Keratinocyte (primary cell): Measurements from ENCODE around the gene SMARCAL1. TPM values are rescaled to one million over a fixed set of nuclear protein-coding genes. Genes with fewer than 3 reads are reported as not detected.

Experiments
- DNase-seq: peaks from one replicate; pipeline ENCODE4 v3.0.0-alpha.2; 2011; ENCODE audit warnings: low read depth, missing footprints, low spot score
- FAIRE-seq: peaks from 2 replicates; lab custom pipeline; 2011; peaks lifted over from hg19 to GRCh38; lab: Jason Lieb, UNC
- H2AFZ ChIP-seq: 2 replicates; pipeline ENCODE4 v1.6.0; 2012; ENCODE audit warnings: low read length, control low read depth, inconsistent platforms; ENCODE audit not compliant: control insufficient read depth
- H3K27ac ChIP-seq: 2 replicates; pipeline ENCODE4 v1.5.1; 2011; ENCODE audit warnings: low read length; ENCODE audit not compliant: control insufficient read depth, insufficient read depth
- H3K27me3 ChIP-seq: 3 replicates; pipeline ENCODE4 v1.6.0; 2011; ENCODE audit warnings: low read length; ENCODE audit not compliant: control insufficient read depth, insufficient read depth; ENCODE audit errors: extremely low read depth
- H3K36me3 ChIP-seq, 2 experiments: 2 replicates in 1 of 2; 3 replicates in 1 of 2; pipeline ENCODE4 v1.5.1; 2011; ENCODE audit warnings: low read length in 2 of 2, mild to moderate bottlenecking in 1 of 2; ENCODE audit not compliant: control insufficient read depth in 2 of 2, insufficient read depth in 2 of 2; ENCODE audit errors: extremely low read depth in 1 of 2
- H3K4me1 ChIP-seq: 3 replicates; pipeline ENCODE4 v1.5.1; 2011; ENCODE audit warnings: low read length; ENCODE audit not compliant: control insufficient read depth, insufficient read depth; ENCODE audit errors: extremely low read depth
- H3K4me2 ChIP-seq: 3 replicates; pipeline ENCODE4 v1.6.0; 2011; ENCODE audit warnings: low read depth, low read length; ENCODE audit not compliant: control insufficient read depth, insufficient read depth; ENCODE audit errors: extremely low read depth
- H3K4me3 ChIP-seq, 3 experiments: fragments of 200-600 bp in 1 of 3; sonication (generic) in 1 of 3; 2 replicates in 2 of 3; 3 replicates in 1 of 3; pipeline ENCODE4 v1.5.1; 2011 to 2016; ENCODE audit warnings: low read length in 3 of 3, mild to moderate bottlenecking in 3 of 3, control low read depth in 2 of 3, inconsistent platforms in 1 of 3, low read depth in 1 of 3, mixed read lengths in 1 of 3, mixed run types in 1 of 3, moderate library complexity in 1 of 3; ENCODE audit not compliant: control insufficient read depth in 2 of 3, insufficient read depth in 2 of 3; ENCODE audit errors: extremely low read depth in 1 of 3
- H3K79me2 ChIP-seq: 2 replicates; pipeline ENCODE4 v1.6.0; 2012; ENCODE audit warnings: low read length; ENCODE audit not compliant: control insufficient read depth, insufficient read depth
- H3K9ac ChIP-seq: 3 replicates; pipeline ENCODE4 v1.6.0; 2011; ENCODE audit warnings: low read length; ENCODE audit not compliant: control insufficient read depth, insufficient read depth; ENCODE audit errors: extremely low read depth
- H3K9me1 ChIP-seq: 3 replicates; pipeline ENCODE4 v1.6.0; 2011; ENCODE audit warnings: low read length; ENCODE audit not compliant: control insufficient read depth, insufficient read depth; ENCODE audit errors: extremely low read depth
- H3K9me3 ChIP-seq: 2 replicates; pipeline ENCODE4 v1.5.1; 2012; ENCODE audit warnings: low read depth, low read length; ENCODE audit not compliant: control insufficient read depth
- H4K20me1 ChIP-seq: 3 replicates; pipeline ENCODE4 v1.6.0; 2011; ENCODE audit warnings: low read length; ENCODE audit not compliant: control insufficient read depth, insufficient read depth; ENCODE audit errors: extremely low read depth
- EZH2 ChIP-seq: IDR thresholded peaks from one replicate; pipeline ENCODE4 v1.6.1; 2012; ENCODE audit warnings: inconsistent platforms, mild to moderate bottlenecking, low read length, moderate library complexity
- dilution Hi-C: fragments of 300-500 bp; cut with MboI; formaldehyde crosslinking; loops from one replicate; pipeline ENCODE4 v1.7.0; 2020; ENCODE audit warnings: low sequenced_read_pairs; ENCODE audit not compliant: extremely low pct_ligation_motif_present
- polyA plus RNA-seq, 5 experiments: library from polyadenylated mRNA; depleted of rRNA in 3 of 5; stranded (reverse) in 3 of 5; stranded (forward) in 1 of 5; unstranded in 1 of 5; fragments of >200 nt; gene quantifications; 1 replicate in 1 of 5; 2 replicates in 3 of 5; 3 replicates in 1 of 5; pipeline versions ENCODE4 v1.2.1 to v1.2.3, GENCODE V29; 2011 to 2012; ENCODE audit warnings: missing spikeins in 2 of 5, low read depth in 1 of 5, low replicate concordance in 1 of 5
- TF ChIP-seq, protein P1 (sequence below), 3 experiments: IDR thresholded peaks in 1 of 3; conservative IDR thresholded peaks in 1 of 3; optimal IDR thresholded peaks in 1 of 3; 2 replicates in 2 of 3; 3 replicates in 1 of 3; pipeline versions ENCODE3 to v1.5.1; 2011; ENCODE audit warnings: low read length in 3 of 3, mild to moderate bottlenecking in 3 of 3, moderate library complexity in 2 of 3, control low read depth in 1 of 3, inconsistent platforms in 1 of 3; ENCODE audit not compliant: insufficient read depth in 2 of 3; ENCODE audit errors: extremely low read depth in 1 of 3

Gene SMARCAL1
- polyA plus RNA-seq, 1 donor (not counting 4 experiments of a cell fraction or from before 2014, with no cell fraction given) = 26.3 TPM

GRCh38 chr2:216414772-216415319, 2.6 kb downstream of the SMARCAL1 start:
- Histone ChIP-seq H4K20me1 (no peaks in the 10 kb centered on the region), H3K27ac (no peak overlapping the region), H3K4me2 (no peak overlapping the region), H3K4me3 (no peak overlapping the region), H3K9ac (no peak overlapping the region), H2AFZ (no peak overlapping the region), H3K27me3 (no peaks in the 10 kb centered on the region), H3K4me1 (no peaks in the 10 kb centered on the region), H3K9me1 (no peaks in the 10 kb centered on the region), H3K36me3 (peaks cover 16 to 19% of the 10 kb centered on the region in 2 experiments), H3K9me3 (no peaks in the 10 kb centered on the region), H3K79me2 (peaks cover 7% of the 10 kb centered on the region)
- FAIRE-seq (no peak), DNase-seq (no peak)
- TF ChIP-seq, protein P1, sequence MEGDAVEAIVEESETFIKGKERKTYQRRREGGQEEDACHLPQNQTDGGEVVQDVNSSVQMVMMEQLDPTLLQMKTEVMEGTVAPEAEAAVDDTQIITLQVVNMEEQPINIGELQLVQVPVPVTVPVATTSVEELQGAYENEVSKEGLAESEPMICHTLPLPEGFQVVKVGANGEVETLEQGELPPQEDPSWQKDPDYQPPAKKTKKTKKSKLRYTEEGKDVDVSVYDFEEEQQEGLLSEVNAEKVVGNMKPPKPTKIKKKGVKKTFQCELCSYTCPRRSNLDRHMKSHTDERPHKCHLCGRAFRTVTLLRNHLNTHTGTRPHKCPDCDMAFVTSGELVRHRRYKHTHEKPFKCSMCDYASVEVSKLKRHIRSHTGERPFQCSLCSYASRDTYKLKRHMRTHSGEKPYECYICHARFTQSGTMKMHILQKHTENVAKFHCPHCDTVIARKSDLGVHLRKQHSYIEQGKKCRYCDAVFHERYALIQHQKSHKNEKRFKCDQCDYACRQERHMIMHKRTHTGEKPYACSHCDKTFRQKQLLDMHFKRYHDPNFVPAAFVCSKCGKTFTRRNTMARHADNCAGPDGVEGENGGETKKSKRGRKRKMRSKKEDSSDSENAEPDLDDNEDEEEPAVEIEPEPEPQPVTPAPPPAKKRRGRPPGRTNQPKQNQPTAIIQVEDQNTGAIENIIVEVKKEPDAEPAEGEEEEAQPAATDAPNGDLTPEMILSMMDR (optimal IDR thresholded peaks at IDR 0.05 in 1 of 3, IDR thresholded peaks at IDR 0.05 in 1 of 3, conservative IDR thresholded peaks at IDR 0.05 in 1 of 3; ENCODE audit: extremely low read depth in 1 of 3, insufficient read depth in 2 of 3, low read length in 3 of 3) = no peak
- TF ChIP-seq EZH2 = no peak
- dilution Hi-C loops = no loop called here

GRCh38 chr2:216415541-216415940, 3.3 kb downstream of the SMARCAL1 start:
- FAIRE-seq (no peak), DNase-seq (no peak)
- Histone ChIP-seq H2AFZ (no peak overlapping the region), H3K9me1 (no peaks in the 10 kb centered on the region), H3K27ac (no peak overlapping the region), H3K4me1 (no peaks in the 10 kb centered on the region), H3K36me3 (peaks cover 23 to 25% of the 10 kb centered on the region in 2 experiments), H3K9me3 (no peaks in the 10 kb centered on the region), H3K79me2 (peaks cover 7% of the 10 kb centered on the region), H4K20me1 (no peaks in the 10 kb centered on the region), H3K4me2 (no peak overlapping the region), H3K4me3 (no peak overlapping the region), H3K9ac (no peak overlapping the region), H3K27me3 (no peaks in the 10 kb centered on the region)
- dilution Hi-C loops = no loop called here
- TF ChIP-seq, protein P1 (optimal IDR thresholded peaks at IDR 0.05 in 1 of 3, IDR thresholded peaks at IDR 0.05 in 1 of 3, conservative IDR thresholded peaks at IDR 0.05 in 1 of 3; ENCODE audit: extremely low read depth in 1 of 3, insufficient read depth in 2 of 3, low read length in 3 of 3) = no peak
- no peak for TF ChIP-seq EZH2
